Measurements from ENCODE around the gene RPL29. TPM values are rescaled to one million over a fixed set of nuclear protein-coding genes. Genes with fewer than 3 reads are reported as not detected.

Gene RPL29
- total RNA-seq, 1 donor from 2014 or later, result 610 TPM

- H3K27me3 Mint-ChIP-seq (ENCODE audit: low read depth), result peaks cover 5% of the 10 kb centered on the region
- TF ChIP-seq CTCF (IDR thresholded peaks at IDR 0.05), result peak; percentile 75
- H3K36me3 Mint-ChIP-seq (ENCODE audit: low read depth), result peaks cover 7% of the 10 kb centered on the region
- DNase-seq (ENCODE audit: low spot score), result peak; percentile 92
- no peak overlapping the region for H3K27ac Mint-ChIP-seq (ENCODE audit: unreplicated experiment)
- no peaks in the 10 kb centered on the region for H3K9me3 Mint-ChIP-seq (ENCODE audit: low read depth)
- H3K4me1 Mint-ChIP-seq (ENCODE audit: low read depth), result no peaks in the 10 kb centered on the region
- no peak overlapping the region for H3K4me3 Mint-ChIP-seq (ENCODE audit: unreplicated experiment)
Observed at GRCh38 chr3:51955893-51956770, 39.6 kb downstream of the RPL29 start.

DNA sequence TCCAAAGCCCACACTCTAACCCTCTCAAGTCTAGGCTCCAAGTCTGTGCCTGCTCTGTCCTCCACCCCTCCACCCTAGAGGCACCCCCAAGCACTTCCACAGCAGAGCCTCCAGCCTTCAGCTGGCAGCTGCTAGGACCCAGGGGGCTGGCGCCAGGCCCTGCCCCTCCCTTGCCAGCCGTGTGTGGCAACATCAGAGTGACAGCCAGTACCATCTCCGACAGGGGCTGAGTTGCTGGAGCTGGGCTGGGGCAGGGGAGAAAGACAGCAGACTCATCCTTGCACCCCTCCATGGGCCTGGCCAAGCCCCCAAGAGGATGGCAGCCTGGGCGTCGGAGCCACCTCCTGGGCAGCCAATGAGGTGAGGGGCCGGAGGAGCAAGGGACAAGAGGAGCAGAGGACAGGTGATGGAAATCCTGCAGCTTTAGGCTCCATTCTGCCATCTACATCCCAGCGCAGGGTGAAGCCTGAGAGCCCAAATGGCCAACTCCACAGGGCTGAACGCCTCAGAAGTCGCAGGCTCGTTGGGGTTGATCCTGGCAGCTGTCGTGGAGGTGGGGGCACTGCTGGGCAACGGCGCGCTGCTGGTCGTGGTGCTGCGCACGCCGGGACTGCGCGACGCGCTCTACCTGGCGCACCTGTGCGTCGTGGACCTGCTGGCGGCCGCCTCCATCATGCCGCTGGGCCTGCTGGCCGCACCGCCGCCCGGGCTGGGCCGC lies 40.4 kb downstream of the RPL29 start, which contains the start of gene GPR62:
Gene GPR62 (plus strand): TSS at position 207 of the 718 bp plus-strand sequence. CDS start 272 bp downstream, at position 479.
- no peak for DNase-seq (ENCODE audit: low spot score)
- Mint-ChIP-seq H3K4me1 (ENCODE audit: low read depth) (no peaks in the 10 kb centered on the region), H3K27ac (ENCODE audit: unreplicated experiment) (no peak within 1 kb of the TSS), H3K9me3 (ENCODE audit: low read depth) (no peaks in the 10 kb centered on the region), H3K27me3 (ENCODE audit: low read depth) (peaks cover 5% of the 10 kb centered on the region), H3K4me3 (ENCODE audit: unreplicated experiment) (no peak within 1 kb of the TSS), H3K36me3 (ENCODE audit: low read depth) (peaks cover 3% of the 10 kb centered on the region)
- no peak for TF ChIP-seq CTCF (IDR thresholded peaks at IDR 0.05)

GRCh38 chr3:51954713-51955112 lies 41.0 kb downstream of the RPL29 start:
- DNase-seq (ENCODE audit: low spot score), result no peak
- Mint-ChIP-seq H3K4me3 (ENCODE audit: unreplicated experiment) (no peak overlapping the region), H3K36me3 (ENCODE audit: low read depth) (peaks cover 3% of the 10 kb centered on the region), H3K9me3 (ENCODE audit: low read depth) (no peaks in the 10 kb centered on the region), H3K4me1 (ENCODE audit: low read depth) (no peaks in the 10 kb centered on the region), H3K27ac (ENCODE audit: unreplicated experiment) (no peak overlapping the region), H3K27me3 (ENCODE audit: low read depth) (peaks cover 5% of the 10 kb centered on the region)
- no peak for TF ChIP-seq CTCF (IDR thresholded peaks at IDR 0.05)

DNA sequence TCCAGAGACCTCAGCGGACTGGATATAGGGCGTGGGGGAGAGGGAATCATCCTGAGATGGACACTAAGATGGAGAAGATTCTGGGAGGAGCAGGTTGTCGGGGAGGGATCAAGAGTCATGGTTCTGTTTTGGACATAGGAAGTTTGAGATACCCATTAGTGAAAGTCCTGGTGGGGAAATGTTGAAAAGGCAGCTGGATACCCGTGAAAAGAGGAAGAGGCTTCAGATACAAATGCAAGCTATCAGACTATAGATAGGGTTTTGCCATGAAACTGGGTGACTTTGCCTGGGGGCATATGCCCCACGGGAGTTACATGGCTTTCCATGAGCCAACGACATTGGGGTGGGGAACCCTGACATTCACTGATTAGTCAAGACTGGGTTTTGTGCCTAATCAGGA lies 41.6 kb downstream of the RPL29 start:
- Mint-ChIP-seq H3K27ac (ENCODE audit: unreplicated experiment) (no peak overlapping the region), H3K9me3 (ENCODE audit: low read depth) (no peaks in the 10 kb centered on the region), H3K4me3 (ENCODE audit: unreplicated experiment) (no peak overlapping the region), H3K4me1 (ENCODE audit: low read depth) (no peaks in the 10 kb centered on the region), H3K27me3 (ENCODE audit: low read depth) (peaks cover 5% of the 10 kb centered on the region), H3K36me3 (ENCODE audit: low read depth) (peaks cover 3% of the 10 kb centered on the region)
- DNase-seq (ENCODE audit: low spot score), result no peak
- TF ChIP-seq CTCF (IDR thresholded peaks at IDR 0.05), result no peak

GRCh38 chr3:51953445-51953844 lies 42.2 kb downstream of the RPL29 start:
- Mint-ChIP-seq H3K9me3 (ENCODE audit: low read depth) (no peaks in the 10 kb centered on the region), H3K27me3 (ENCODE audit: low read depth) (peaks cover 5% of the 10 kb centered on the region), H3K4me3 (ENCODE audit: unreplicated experiment) (no peak overlapping the region), H3K27ac (ENCODE audit: unreplicated experiment) (no peak overlapping the region), H3K36me3 (ENCODE audit: low read depth) (peaks cover 3% of the 10 kb centered on the region), H3K4me1 (ENCODE audit: low read depth) (no peaks in the 10 kb centered on the region)
- no peak for DNase-seq (ENCODE audit: low spot score)
- no peak for TF ChIP-seq CTCF (IDR thresholded peaks at IDR 0.05)
